Pulmonary artery endothelial cell (primary cell): ENCODE measurements around the gene HSD17B14. TPM values are rescaled to one million over a fixed set of nuclear protein-coding genes. Genes with fewer than 3 reads are reported as not detected.
"Not testable (repeated sequence)": the region's sequence is repeated elsewhere in the genome, so short reads cannot be mapped to it uniquely, and the experiment has no call there.

Source experiments
- DNase-seq: peaks from one replicate; pipeline ENCODE4 v3.0.0-alpha.2; 2011; ENCODE audit warnings: low read depth, low spot score
- total RNA-seq: library from RNA; depleted of rRNA; stranded (reverse); fragments of >200 nt; gene quantifications from 2 replicates; pipeline ENCODE4 v1.2.3, GENCODE V29; 2014

Gene HSD17B14
- total RNA-seq, 1 donor from 2014 or later = 6.4 TPM

DNA sequence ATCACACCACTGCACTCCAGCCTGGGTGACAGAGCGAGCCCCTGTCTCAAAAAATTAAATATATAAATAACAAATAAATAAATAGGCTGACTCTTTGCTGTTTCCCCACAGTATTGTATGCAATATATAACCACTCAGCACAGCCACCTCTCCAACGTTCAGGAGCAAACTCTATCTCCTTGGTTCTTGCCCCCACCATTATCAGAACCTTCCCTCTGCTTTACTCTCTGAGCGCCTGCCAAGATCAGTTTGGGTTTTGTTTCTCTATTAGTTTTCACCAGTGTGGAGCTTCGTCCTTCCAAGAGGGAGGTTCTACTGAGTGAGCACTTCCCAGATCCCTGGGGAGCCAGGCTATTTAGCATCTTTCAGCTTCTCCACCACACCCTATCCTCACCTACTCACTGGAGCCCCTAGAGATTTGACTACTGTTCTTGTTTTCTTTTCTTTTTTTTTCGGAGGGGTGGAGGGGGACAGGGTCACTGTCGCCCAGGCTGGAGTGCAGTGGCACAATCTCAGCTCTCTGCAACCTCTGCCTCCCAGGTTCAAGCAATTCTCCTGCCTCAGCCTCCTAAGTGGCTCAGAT lies 68.0 kb downstream of the HSD17B14 start:
- not testable (repeated sequence) for DNase-seq

DNA sequence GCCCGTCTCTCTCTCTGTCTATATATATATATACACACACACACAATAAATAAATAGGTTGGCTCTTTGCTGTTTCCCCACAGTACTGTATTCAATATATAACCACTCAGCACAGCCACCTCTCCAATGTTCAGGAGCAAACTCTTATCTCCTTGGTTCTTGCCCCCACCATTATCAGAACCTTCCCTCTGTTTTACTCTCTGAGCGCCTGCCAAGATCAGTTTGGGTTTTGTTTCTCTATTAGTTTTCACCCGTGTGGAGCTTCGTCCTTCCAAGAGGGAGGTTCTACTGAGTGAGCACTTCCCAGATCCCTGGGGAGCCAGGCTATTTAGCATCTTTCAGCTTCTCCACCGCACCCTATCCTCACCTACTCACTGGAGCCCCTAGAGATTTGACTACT lies 70.5 kb downstream of the HSD17B14 start:
- DNase-seq = not testable (repeated sequence)

Other genes with a start within 250 kb of the HSD17B14 start
- not detected in 2 replicates for gene SPACA4, start 229.7 kb downstream of the HSD17B14 start, total RNA-seq
- gene FAM83E, start 221.4 kb downstream of the HSD17B14 start, total RNA-seq = 0.73 and 0.99 TPM in 2 replicates
- 1,737 and 2,640 TPM in 2 replicates for gene RPL18, start 217.3 kb downstream of the HSD17B14 start, total RNA-seq
- 6.7 and 9.2 TPM in 2 replicates for gene SPHK2, start 217.0 kb downstream of the HSD17B14 start, total RNA-seq
- 0.85 and 2.2 TPM in 2 replicates for gene DBP, start 199.1 kb downstream of the HSD17B14 start, total RNA-seq
- gene CA11, start 190.3 kb downstream of the HSD17B14 start, total RNA-seq = 2.3 and 3.2 TPM in 2 replicates
- 0.07 TPM in 1 of 2 replicates, not detected in the other for gene NTN5, start 163.5 kb downstream of the HSD17B14 start, total RNA-seq
- gene FUT2, start 140.5 kb downstream of the HSD17B14 start, total RNA-seq = not detected in 2 replicates
- 0.14 and 0.20 TPM in 2 replicates for gene MAMSTR, start 116.8 kb downstream of the HSD17B14 start, total RNA-seq
- gene RASIP1, start 95.9 kb downstream of the HSD17B14 start, total RNA-seq = 70.1 and 71.7 TPM in 2 replicates
- gene IZUMO1, start 89.6 kb downstream of the HSD17B14 start, total RNA-seq = 0.28 and 0.33 TPM in 2 replicates
- gene FUT1, start 83.8 kb downstream of the HSD17B14 start, total RNA-seq = 8.0 and 10.3 TPM in 2 replicates
- gene FGF21, start 81.0 kb downstream of the HSD17B14 start, total RNA-seq = not detected in 2 replicates
- gene BCAT2, start 25.5 kb downstream of the HSD17B14 start, total RNA-seq = 49.7 and 53.2 TPM in 2 replicates
- 5.1 and 6.1 TPM in 2 replicates for gene PLEKHA4, start 32.1 kb upstream of the HSD17B14 start, total RNA-seq
- 32.3 and 35.6 TPM in 2 replicates for gene PPP1R15A, start 35.9 kb upstream of the HSD17B14 start, total RNA-seq
- gene TULP2, start 62.3 kb upstream of the HSD17B14 start, total RNA-seq = 0.07 TPM in 1 of 2 replicates, not detected in the other
- 122 and 125 TPM in 2 replicates for gene NUCB1, start 63.8 kb upstream of the HSD17B14 start, total RNA-seq
- not detected in 2 replicates for gene DHDH, start 97.2 kb upstream of the HSD17B14 start, total RNA-seq
- gene BAX, start 118.4 kb upstream of the HSD17B14 start, total RNA-seq = 120 and 130 TPM in 2 replicates
- gene FTL, start 128.8 kb upstream of the HSD17B14 start, total RNA-seq = 963 and 1,316 TPM in 2 replicates
- 30.3 and 31.4 TPM in 2 replicates for gene GYS1, start 156.8 kb upstream of the HSD17B14 start, total RNA-seq
- gene RUVBL2, start 157.4 kb upstream of the HSD17B14 start, total RNA-seq = 376 and 391 TPM in 2 replicates
- 0.26 TPM in 1 of 2 replicates, not detected in the other for gene LHB, start 180.6 kb upstream of the HSD17B14 start, total RNA-seq
- not detected in 2 replicates for gene CGB3, start 187.8 kb upstream of the HSD17B14 start, total RNA-seq
- not detected in 2 replicates for gene CGB2, start 195.4 kb upstream of the HSD17B14 start, total RNA-seq
- gene CGB1, start 200.4 kb upstream of the HSD17B14 start, total RNA-seq = not detected in 2 replicates
- gene CGB5, start 207.4 kb upstream of the HSD17B14 start, total RNA-seq = not detected in 2 replicates
- gene CGB8, start 212.6 kb upstream of the HSD17B14 start, total RNA-seq = not detected in 2 replicates
- gene CGB7, start 221.3 kb upstream of the HSD17B14 start, total RNA-seq = 0.33 TPM in 1 of 2 replicates, not detected in the other
- gene NTF4, start 228.3 kb upstream of the HSD17B14 start, total RNA-seq = not detected in 2 replicates
- not detected in 2 replicates for gene KCNA7, start 236.2 kb upstream of the HSD17B14 start, total RNA-seq
- gene SNRNP70, start 249.0 kb upstream of the HSD17B14 start, total RNA-seq = 199 and 280 TPM in 2 replicates